Skeletal muscle tissue (tissue), 2 donors: ENCODE measurements around the gene SLC7A7. TPM values are rescaled to one million over a fixed set of nuclear protein-coding genes. Genes with fewer than 3 reads are reported as not detected.

Source experiments
- small RNA-seq: library from RNA; depleted of rRNA; stranded (forward); fragments of <200 nt; gene quantifications from one replicate; pipeline ENCODE3, GENCODE V24; 2014
- total RNA-seq: library from RNA; depleted of rRNA; stranded (reverse); fragments of >200 nt; gene quantifications from one replicate; pipeline ENCODE4 v1.2.3, GENCODE V29; 2014

Gene SLC7A7
- total RNA-seq, 1 donor from 2014 or later: 15.1 TPM

Small RNA genes within 50 kb of the gene (small RNA-seq; reads per million reads assigned to genes)
- gene RF00019: not detected
- not detected for gene RF00588

Other genes starting within 250 kb of the SLC7A7 start
- 244 TPM for gene DAD1, start 226.2 kb downstream of the SLC7A7 start, total RNA-seq
- 3.7 TPM for gene ABHD4, start 217.1 kb downstream of the SLC7A7 start, total RNA-seq
- gene OR6J1, start 171.1 kb downstream of the SLC7A7 start, total RNA-seq: not detected
- gene OXA1L, start 48.7 kb downstream of the SLC7A7 start, total RNA-seq: 79.9 TPM
- 16.7 TPM for gene MRPL52, start 14.5 kb upstream of the SLC7A7 start, total RNA-seq
- gene MMP14, start 21.1 kb upstream of the SLC7A7 start, total RNA-seq: 96.0 TPM
- 11.0 TPM for gene LRP10, start 56.3 kb upstream of the SLC7A7 start, total RNA-seq
- under 0.01 TPM for gene REM2, start 67.8 kb upstream of the SLC7A7 start, total RNA-seq
- gene RBM23, start 103.7 kb upstream of the SLC7A7 start, total RNA-seq: 66.8 TPM
- 60.0 TPM for gene PRMT5, start 113.9 kb upstream of the SLC7A7 start, total RNA-seq
- 53.2 TPM for gene HAUS4, start 141.7 kb upstream of the SLC7A7 start, total RNA-seq
- gene AJUBA, start 167.1 kb upstream of the SLC7A7 start, total RNA-seq: 77.8 TPM
- 9.9 TPM for gene C14orf93, start 194.7 kb upstream of the SLC7A7 start, total RNA-seq
- gene PSMB5, start 219.5 kb upstream of the SLC7A7 start, total RNA-seq: 183 TPM
- not detected for gene PSMB11, start 226.8 kb upstream of the SLC7A7 start, total RNA-seq
- gene CDH24, start 242.1 kb upstream of the SLC7A7 start, total RNA-seq: 1.6 TPM